ENCODE results near the gene SLC35B2.
A peak's percentile ranks its signal among the peaks of the same experiment; 100 is the strongest.

SLC35B2 gene

DNA sequence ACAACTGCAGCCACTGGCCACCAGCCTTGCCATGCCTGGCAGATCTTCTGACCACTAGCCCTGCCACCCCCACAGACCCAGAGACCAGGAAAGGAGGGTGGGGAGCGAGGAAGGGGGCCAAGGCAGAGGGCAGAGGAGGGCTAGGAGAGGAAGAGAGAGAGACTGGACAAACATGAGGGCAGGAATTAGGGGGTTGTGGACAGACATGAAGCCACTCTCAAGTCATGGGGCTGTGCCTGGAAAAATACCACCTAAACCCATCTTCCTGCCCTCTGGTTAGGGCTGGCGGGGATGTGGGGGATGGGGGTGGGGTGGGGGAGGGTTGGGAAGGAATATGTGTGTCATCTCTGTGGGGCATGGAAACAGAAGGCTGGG, 35.4 kb downstream of the SLC35B2 start:
- FAIRE-seq, result no peak
- DNase-seq (ENCODE audit: insufficient read length, low spot score), result no peak
- TF ChIP-seq CTCF (IDR thresholded peaks at IDR 0.05; ENCODE audit: insufficient read depth, missing control alignments), result no peak

- DNase-seq (ENCODE audit: insufficient read length, low spot score) (no peak), FAIRE-seq (no peak)
- peak; percentile 58 for TF ChIP-seq CTCF (IDR thresholded peaks at IDR 0.05; ENCODE audit: insufficient read depth, missing control alignments)
Measured at GRCh38 chr6:44221291-44221960, 35.9 kb downstream of the SLC35B2 start.

DNA sequence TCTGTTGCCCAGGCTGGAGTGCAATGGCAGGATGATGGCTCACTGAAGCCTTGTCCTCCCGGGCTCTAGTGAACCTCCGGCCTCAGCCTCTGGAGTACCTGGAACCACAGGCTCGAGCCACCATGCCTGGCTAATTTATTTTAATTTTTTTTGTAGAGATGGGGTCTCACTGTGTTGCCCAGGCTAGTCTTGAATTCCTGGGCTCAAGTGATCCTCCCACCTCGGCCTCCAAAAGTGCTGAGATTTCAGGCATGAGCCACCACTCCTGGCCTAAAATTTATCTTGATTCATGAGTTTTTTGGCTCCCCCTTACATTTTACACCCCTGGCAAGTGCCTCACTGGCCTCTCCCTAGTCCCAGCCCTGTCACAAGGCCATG, 36.4 kb downstream of the SLC35B2 start:
- no peak for DNase-seq (ENCODE audit: insufficient read length, low spot score)
- no peak for TF ChIP-seq CTCF (IDR thresholded peaks at IDR 0.05; ENCODE audit: insufficient read depth, missing control alignments)
- FAIRE-seq, result no peak

DNA sequence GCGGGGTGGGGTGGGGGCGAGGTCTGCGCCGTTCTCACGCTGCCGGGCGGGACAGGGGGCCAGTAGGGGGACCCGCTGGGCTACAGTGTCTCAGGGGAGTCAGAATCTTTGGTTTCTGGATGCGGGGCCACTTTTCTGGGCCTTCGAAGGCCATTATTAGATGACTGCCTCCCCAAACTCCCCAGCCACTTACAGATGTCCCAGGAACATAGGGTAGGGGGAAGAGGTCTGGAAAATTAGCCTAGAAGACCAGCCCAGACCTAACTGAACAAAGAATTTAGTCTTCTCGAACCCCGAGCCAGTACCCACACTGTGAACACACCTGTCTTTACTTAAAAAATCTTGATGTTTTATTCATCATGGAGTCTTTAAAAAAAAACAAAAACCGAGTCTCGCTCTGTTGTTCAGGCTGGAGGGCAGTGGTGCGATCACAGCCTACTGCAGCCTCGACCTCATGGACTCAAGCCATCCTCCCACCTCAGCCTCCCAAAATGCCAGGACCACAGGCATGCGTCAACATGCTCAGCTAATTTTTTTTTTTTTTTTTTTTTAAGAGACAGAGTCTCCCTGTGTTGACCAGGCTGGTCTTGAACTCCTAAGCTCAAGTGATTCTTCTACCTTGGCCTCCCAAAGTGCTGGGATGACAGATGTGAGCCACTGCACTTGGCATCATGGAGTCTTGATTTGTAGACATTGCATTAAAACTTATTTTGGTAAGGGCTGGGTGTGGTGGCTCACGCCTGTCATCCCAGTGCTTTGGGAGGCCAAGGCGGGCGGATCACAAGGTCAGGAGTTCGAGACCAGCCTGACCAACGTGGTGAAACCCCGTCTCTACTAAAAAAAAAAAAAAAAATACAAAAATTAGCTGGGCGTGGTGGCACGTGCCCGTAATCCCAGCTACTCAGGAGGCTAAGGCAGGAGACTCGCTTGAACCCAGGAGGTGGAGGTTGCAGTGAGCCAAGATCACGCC, 37.2 kb downstream of the SLC35B2 start:
- no peak for TF ChIP-seq CTCF (IDR thresholded peaks at IDR 0.05; ENCODE audit: insufficient read depth, missing control alignments)
- no peak for DNase-seq (ENCODE audit: insufficient read length, low spot score)
- no peak for FAIRE-seq

DNA sequence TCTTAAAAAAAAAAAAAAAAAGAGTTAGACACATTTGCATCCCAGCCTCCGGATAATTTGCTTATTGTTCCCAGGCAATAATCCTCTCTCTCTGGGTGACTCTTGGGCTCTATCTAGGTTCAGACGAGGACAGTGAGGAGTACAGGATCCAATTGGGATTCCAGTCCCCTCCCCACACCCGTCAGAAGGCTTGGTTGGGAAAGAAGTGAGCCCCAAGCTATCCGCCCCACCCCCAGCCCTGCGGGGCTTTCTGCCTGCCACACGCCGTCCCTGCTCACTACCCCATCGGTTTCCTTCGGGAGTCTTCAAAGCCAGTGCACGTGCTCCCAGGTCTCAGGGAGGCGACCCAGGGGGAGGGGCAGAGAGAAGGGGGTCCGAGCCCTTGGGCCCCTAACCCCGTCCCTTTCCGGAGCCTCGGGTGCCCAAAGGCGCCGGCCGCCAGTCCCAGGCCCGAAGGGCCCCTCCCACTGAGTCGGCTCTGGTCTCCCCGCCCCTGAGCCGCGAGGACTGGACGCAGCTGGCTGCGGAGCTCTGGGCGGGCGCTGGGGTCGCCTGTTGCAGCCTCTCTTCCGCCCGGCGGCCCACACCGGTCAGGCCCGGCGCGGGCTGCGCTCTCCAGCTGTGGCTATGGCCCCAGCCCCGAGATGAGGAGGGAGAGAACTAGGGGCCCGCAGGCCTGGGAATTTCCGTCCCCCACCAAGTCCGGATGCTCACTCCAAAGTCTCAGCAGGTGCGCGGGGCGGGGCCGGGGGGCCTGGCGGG, 38.1 kb downstream of the SLC35B2 start:
- no peak for TF ChIP-seq CTCF (IDR thresholded peaks at IDR 0.05; ENCODE audit: insufficient read depth, missing control alignments)
- no peak for FAIRE-seq
- peak; percentile 66 for DNase-seq (ENCODE audit: insufficient read length, low spot score)

GRCh38 chr6:44217332-44218143, 39.8 kb downstream of the SLC35B2 start:
- DNase-seq (ENCODE audit: insufficient read length, low spot score) (no peak), FAIRE-seq (no peak)
- TF ChIP-seq CTCF (IDR thresholded peaks at IDR 0.05; ENCODE audit: insufficient read depth, missing control alignments), result no peak
